Umbilical cord (tissue), 2 donors: ENCODE results near the gene ADAD2. TPM values are rescaled to one million over a fixed set of nuclear protein-coding genes. Genes with fewer than 3 reads are reported as not detected.
A peak's percentile ranks its signal among the peaks of the same experiment; 100 is the strongest.

Experiments
- DNase-seq: peaks from one replicate; pipeline ENCODE4 v3.0.0-alpha.2; 2015; ENCODE audit warnings: low spot score
- total RNA-seq: library from RNA; depleted of rRNA; stranded (reverse); fragments of >200 nt; gene quantifications from one replicate; pipeline ENCODE4 v1.2.3, GENCODE V29; 2014; ENCODE audit warnings: low replicate concordance; ENCODE audit not compliant: insufficient read depth

Gene ADAD2
- total RNA-seq = not detected

- no peak for DNase-seq
Measured at GRCh38 chr16:84190731-84191388, at the start of gene ADAD2. ADAD2 (plus strand) TSS chr16:84191157; CDS start chr16:84191231, 74 bp downstream.

- no peak for DNase-seq
Measured at GRCh38 chr16:84143081-84143480, 47.9 kb upstream of the ADAD2 start.

GRCh38 chr16:84143784-84144199 lies 47.2 kb upstream of the ADAD2 start:
- no peak for DNase-seq

GRCh38 chr16:84144209-84144858 lies 46.6 kb upstream of the ADAD2 start:
- peak; percentile 32 for DNase-seq

DNA sequence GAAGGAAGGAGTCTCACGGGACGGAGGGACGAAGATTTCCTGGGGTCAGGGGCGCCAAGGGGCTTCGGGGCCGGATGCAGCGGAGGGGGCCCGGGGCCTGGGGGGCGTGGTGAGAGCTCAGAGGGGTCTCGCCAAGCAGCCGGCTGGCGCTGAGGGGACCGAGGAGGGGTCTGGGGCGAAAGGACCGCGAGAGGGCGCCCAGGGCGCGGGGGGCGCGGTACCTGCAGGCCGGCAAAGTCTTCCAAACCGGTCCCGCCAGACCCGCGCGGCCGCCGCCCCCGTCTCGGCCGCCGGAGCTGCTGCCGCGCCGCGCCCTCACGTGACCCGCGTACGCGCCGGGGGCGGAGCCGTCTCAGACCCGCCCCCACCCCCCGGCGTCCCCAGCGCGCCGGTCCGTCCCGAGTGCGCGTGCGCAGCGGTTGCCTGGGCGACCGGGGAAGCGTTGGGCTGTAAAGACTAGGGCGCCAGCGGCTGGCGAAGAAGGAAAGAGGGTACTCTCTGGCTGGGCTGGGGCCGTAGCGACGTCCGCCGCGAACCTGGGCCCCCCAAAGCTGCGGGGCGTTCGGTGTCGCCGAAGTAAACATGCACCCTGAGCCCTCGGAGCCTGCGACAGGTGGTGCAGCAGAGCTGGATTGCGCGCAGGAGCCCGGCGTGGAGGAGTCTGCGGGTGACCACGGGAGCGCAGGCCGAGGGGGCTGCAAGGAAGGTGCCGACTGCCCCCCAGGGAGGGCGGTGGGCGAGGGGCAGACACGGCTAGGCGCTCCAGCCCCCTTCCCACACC lies 45.9 kb upstream of the ADAD2 start, which contains the start of the genes DNAAF1 and HSDL1:
Gene DNAAF1 (plus strand): TSS at position 450 of the 781 bp plus-strand sequence. CDS start 133 bp downstream, at position 583.
Gene HSDL1 (minus strand): TSS at position 319 of the 781 bp plus-strand sequence. CDS start 13,856 bp downstream, outside the sequence.
- peak; percentile 89 for DNase-seq

- no peak for DNase-seq
Measured at GRCh38 chr16:84150926-84151325, 40.0 kb upstream of the ADAD2 start.

DNA sequence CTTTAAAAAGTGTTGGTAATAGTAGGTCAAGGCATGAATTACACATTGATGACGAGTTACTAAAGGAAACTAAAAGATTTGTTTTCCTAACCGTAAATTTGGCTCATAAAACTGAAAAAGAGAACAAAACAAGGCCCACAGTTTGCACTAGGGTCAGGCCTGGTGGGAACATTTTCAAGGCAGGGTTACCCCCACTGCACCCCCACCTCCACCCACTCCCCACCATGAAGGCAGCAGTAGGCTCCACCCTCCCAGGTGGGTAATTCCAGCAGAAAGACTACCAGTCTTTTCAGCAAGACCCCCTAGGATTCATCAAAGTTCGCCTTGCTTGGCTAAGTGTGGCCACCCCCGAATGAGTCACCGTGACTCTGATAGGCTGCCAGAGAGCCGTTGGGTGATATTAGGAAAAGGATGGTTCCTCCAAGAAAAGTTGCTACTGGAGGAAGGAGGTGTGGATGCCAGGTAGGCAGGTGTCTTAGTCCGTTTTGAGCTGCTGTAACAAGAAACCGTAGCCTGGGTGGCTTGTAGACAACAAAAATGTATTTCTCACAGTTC lies 37.2 kb upstream of the ADAD2 start:
- DNase-seq = no peak

DNA sequence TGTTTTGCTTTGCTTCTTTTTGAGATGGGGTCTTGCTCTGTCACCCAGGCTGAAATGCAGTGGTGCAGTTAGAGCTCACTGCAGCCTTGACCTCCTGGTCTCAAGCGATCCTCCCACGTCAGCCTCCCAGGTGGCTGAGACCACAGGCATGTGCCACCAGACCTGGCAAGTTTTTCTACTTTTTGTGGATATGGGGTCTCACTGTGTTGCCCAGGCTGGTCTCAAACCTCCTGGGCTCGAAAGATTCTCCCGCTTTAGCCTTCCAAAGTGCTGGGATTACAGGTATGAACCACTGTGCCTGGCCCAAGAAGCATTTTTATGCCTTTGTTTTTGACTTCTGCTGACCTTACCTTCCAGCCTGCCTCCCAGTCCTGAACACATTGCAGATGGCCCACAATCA lies 35.7 kb upstream of the ADAD2 start:
- no peak for DNase-seq

DNA sequence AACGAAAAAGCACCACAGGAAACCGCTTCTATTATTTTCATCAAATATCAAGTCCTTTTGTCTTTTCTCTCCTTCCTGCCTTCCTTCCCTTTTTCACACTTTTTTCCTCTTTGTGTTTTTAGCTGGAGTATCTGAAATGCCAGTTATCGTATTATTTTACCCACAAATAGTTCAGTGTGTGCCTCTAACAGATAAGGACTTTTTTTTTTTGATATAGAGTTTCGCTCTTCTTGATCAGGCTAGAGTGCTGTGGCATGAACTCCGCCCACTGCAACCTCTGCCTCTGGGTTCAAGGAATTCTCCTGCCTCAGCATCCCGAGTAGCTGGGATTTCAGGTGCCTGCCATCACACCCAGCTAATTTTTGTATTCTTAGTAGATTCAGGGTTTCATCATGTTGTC lies 35.2 kb upstream of the ADAD2 start:
- no peak for DNase-seq

GRCh38 chr16:84156342-84156784 lies 34.6 kb upstream of the ADAD2 start:
- no peak for DNase-seq

GRCh38 chr16:84159007-84159406 lies 31.9 kb upstream of the ADAD2 start:
- DNase-seq = no peak

GRCh38 chr16:84159800-84160199 lies 31.2 kb upstream of the ADAD2 start:
- DNase-seq = no peak

- DNase-seq = no peak
Measured at GRCh38 chr16:84161037-84161436, 29.9 kb upstream of the ADAD2 start.

DNA sequence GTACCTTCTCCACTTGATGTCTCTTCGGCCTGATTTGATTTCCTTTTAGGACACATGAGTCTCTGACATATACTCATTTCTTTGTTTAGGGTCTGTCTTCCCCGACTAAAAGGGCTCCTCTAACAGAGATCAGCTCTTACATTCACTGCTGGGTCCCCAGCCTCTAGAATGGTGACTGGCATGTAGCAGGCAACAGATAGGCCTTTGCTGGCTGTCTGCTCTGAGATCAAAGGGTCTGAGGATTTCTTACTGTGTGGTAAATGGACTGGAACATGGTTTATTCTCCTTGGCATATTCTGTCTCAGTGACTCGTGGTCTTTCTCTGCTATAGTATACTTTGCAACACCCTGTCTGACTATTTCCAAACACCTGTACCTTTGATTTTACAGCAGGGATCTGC lies 29.2 kb upstream of the ADAD2 start:
- no peak for DNase-seq

GRCh38 chr16:84165746-84166145 lies 25.2 kb upstream of the ADAD2 start:
- DNase-seq = no peak

GRCh38 chr16:84166796-84167695 lies 23.9 kb upstream of the ADAD2 start:
- no peak for DNase-seq

DNA sequence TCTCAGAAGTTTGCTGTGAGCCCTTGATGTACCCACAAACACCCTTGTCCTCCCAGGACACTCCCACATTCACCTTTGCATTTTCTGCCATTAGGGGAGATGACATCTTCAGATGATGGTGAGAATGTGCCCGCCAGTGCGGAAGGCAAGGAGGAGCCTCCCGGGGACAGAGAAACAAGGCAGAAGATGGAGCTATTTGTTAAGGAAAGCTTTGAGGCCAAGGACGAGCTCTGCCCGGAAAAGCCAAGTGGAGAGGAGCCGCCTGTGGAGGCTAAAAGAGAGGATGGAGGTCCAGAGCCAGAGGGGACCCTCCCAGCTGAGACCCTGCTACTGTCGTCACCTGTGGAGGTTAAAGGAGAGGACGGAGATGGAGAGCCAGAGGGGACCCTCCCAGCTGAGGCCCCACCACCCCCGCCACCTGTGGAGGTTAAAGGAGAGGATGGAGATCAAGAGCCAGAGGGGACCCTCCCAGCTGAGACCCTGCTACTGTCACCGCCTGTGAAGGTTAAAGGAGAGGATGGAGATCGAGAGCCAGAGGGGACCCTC lies 21.1 kb upstream of the ADAD2 start:
- no peak for DNase-seq

DNA sequence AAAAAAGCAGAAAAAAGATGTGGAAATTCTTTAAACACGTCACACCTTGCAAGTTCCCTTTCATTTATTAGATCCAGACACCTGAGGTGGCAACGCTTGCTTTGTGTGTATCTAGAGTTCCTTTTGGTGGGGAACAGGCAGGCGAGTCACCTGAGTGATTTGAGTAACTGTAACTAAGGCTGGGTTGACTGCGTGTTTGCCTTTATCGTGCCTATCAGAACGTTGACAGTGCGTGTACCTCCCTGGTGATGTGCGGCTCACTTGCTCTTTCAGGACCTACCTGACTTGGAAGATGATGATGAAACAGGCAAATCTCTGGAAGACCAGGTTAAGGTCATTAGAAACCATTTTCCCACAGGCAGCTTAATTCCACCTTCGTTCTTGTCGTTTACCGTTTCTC lies 16.6 kb upstream of the ADAD2 start:
- DNase-seq = no peak

GRCh38 chr16:84175350-84176081 lies 15.4 kb upstream of the ADAD2 start:
- DNase-seq = peak; percentile 32
